CD4-positive, alpha-beta T cell (primary cell): ENCODE results near the gene WDR27. TPM values are rescaled to one million over a fixed set of nuclear protein-coding genes. Genes with fewer than 3 reads are reported as not detected.

Experiments
- ATAC-seq: fragments of 200-7000 bp; cut with Tn5 transposase; one replicate; pipeline ENCODE4 v1.10.0; 2022; ENCODE audit warnings: mild to moderate bottlenecking; ENCODE audit not compliant: poor library complexity
- CTCF ChIA-PET: fragments of 350-600 bp; sonication (Branson Sonifier 250); formaldehyde crosslinking; loops from one replicate; lab custom pipeline; 2021; ENCODE audit warnings: antibody characterized with exemption, inconsistent platforms; lab: Charles Lee
- POLR2A ChIA-PET: fragments of 350-600 bp; sonication (Branson Sonifier 250); formaldehyde crosslinking; loops from one replicate; lab custom pipeline; 2021; ENCODE audit warnings: antibody characterized with exemption, inconsistent platforms; lab: Charles Lee
- DNase-seq, 14 experiments: peaks; one replicate each; pipeline ENCODE4 v3.0.0-alpha.2; 2013 to 2020; ENCODE audit warnings: mixed read lengths in 2 of 14
- H3K27ac ChIP-seq, 2 donors: one replicate each; pipeline versions ENCODE4 v1.5.1 to v1.7.0; 2013; ENCODE audit warnings: low read length in 2 of 2, low read depth in 1 of 2, mild to moderate bottlenecking in 1 of 2
- H3K27me3 ChIP-seq, 2 experiments: 1 replicate in 1 of 2; 2 replicates in 1 of 2; pipeline versions ENCODE4 v1.6.1 to v1.7.0; 2013; ENCODE audit warnings: low read length in 2 of 2, control low read depth in 1 of 2, mild to moderate bottlenecking in 1 of 2, moderate library complexity in 1 of 2; ENCODE audit not compliant: insufficient read depth in 2 of 2, control insufficient read depth in 1 of 2
- H3K36me3 ChIP-seq: one replicate; pipeline ENCODE4 v1.6.1; 2013; ENCODE audit warnings: low read length, control low read depth; ENCODE audit not compliant: insufficient read depth
- H3K4me1 ChIP-seq: one replicate; pipeline ENCODE4 v1.6.1; 2013; ENCODE audit warnings: low read length, control low read depth; ENCODE audit not compliant: insufficient read depth
- H3K4me3 ChIP-seq: one replicate; pipeline ENCODE4 v1.5.1; 2013; ENCODE audit warnings: mild to moderate bottlenecking, low read length, moderate library complexity
- H3K9me3 ChIP-seq, 2 experiments: 1 replicate in 1 of 2; 2 replicates in 1 of 2; pipeline versions ENCODE4 v1.6.1 to v1.7.0; 2013; ENCODE audit warnings: low read length in 2 of 2, mild to moderate bottlenecking in 2 of 2, control low read depth in 1 of 2, moderate library complexity in 1 of 2; ENCODE audit not compliant: control insufficient read depth in 1 of 2, insufficient read depth in 1 of 2
- H3K27ac Mint-ChIP-seq: one replicate; pipeline ENCODE4 v1.8.0; 2020; ENCODE audit warnings: mixed read lengths
- H3K27me3 Mint-ChIP-seq: one replicate; pipeline ENCODE4 v1.8.0; 2021; ENCODE audit warnings: mixed read lengths
- H3K36me3 Mint-ChIP-seq: one replicate; pipeline ENCODE4 v1.8.0; 2021; ENCODE audit warnings: low read depth, mixed read lengths
- H3K4me1 Mint-ChIP-seq: one replicate; pipeline ENCODE4 v1.8.0; 2021; ENCODE audit warnings: low read depth, mixed read lengths
- H3K4me3 Mint-ChIP-seq: one replicate; pipeline ENCODE4 v1.8.0; 2020; ENCODE audit warnings: mild to moderate bottlenecking, mixed read lengths
- H3K9me3 Mint-ChIP-seq: one replicate; pipeline ENCODE4 v1.8.0; 2020; ENCODE audit warnings: mixed read lengths
- CTCF ChIP-seq: fragments of 200-600 bp; IDR thresholded peaks from one replicate; pipeline ENCODE4 v1.8.0; 2022; ENCODE audit warnings: antibody characterized with exemption, mild to moderate bottlenecking
- intact Hi-C, 2 experiments: fragments of 100-400 bp; cut with DNase I in 1 of 2; cut with micrococcal nuclease in 1 of 2; formaldehyde crosslinking; loops; one replicate each; pipeline versions ENCODE4 v1.15.1 to v1.9.0; 2023 to 2025; cut with DNase I, micrococcal nuclease
- total RNA-seq, 174 experiments: library from RNA in 2 of 174; stranded (reverse) in 2 of 174; gene quantifications; one replicate each; pipeline ENCODE4 v1.2.3 and lab custom pipeline; 2021 to 2026

Gene WDR27
- total RNA-seq, 2 experiments from 2014 or later: 22.0 to 23.5 TPM

GRCh38 chr6:169561665-169562064 lies 140.2 kb downstream of the WDR27 start:
- Mint-ChIP-seq H3K4me3 (no peak overlapping the region), H3K4me1 (peaks cover 9% of the 10 kb centered on the region), H3K36me3 (peaks cover 52% of the 10 kb centered on the region), H3K27ac (no peak overlapping the region), H3K27me3 (peaks cover 15% of the 10 kb centered on the region), H3K9me3 (peaks cover 9% of the 10 kb centered on the region)
- Histone ChIP-seq H3K4me3 (no peak overlapping the region), H3K9me3 (peaks cover 0 to 22% of the 10 kb centered on the region in 2 experiments), H3K27ac (no peak overlapping the region), H3K27me3 (no peaks in the 10 kb centered on the region), H3K4me1 (peaks cover 9% of the 10 kb centered on the region), H3K36me3 (no peaks in the 10 kb centered on the region)
- ChIA-PET POLR2A (no interaction called here), CTCF (no interaction called here)
- intact Hi-C loops: no loop called here
- no peak for DNase-seq
- no peak for ATAC-seq
- TF ChIP-seq CTCF: no peak

- TF ChIP-seq CTCF: no peak
- ChIA-PET POLR2A (no interaction called here), CTCF (no interaction called here)
- Mint-ChIP-seq H3K27me3 (peaks cover 19% of the 10 kb centered on the region), H3K36me3 (peaks cover 52% of the 10 kb centered on the region), H3K4me1 (peaks cover 26% of the 10 kb centered on the region), H3K9me3 (peaks cover 9% of the 10 kb centered on the region), H3K4me3 (no peak overlapping the region), H3K27ac (no peak overlapping the region)
- Histone ChIP-seq H3K27me3 (no peaks in the 10 kb centered on the region), H3K27ac (no peak overlapping the region), H3K36me3 (no peaks in the 10 kb centered on the region), H3K4me1 (peaks cover 14% of the 10 kb centered on the region), H3K4me3 (no peak overlapping the region), H3K9me3 (peaks cover 0 to 18% of the 10 kb centered on the region in 2 experiments)
- ATAC-seq: no peak
- intact Hi-C loops: no loop called here
- no peak for DNase-seq
Measured at GRCh38 chr6:169559592-169559991, 142.2 kb downstream of the WDR27 start.

- H3K4me1 ChIP-seq: peaks cover 14% of the 10 kb centered on the region
- POLR2A ChIA-PET: no interaction called here
- no peak overlapping the region for H3K4me3 Mint-ChIP-seq
- intact Hi-C loops: no loop called here
- H3K36me3 ChIP-seq: no peaks in the 10 kb centered on the region
- no peak for ATAC-seq
- no peak overlapping the region for H3K27ac ChIP-seq
- peaks cover 52% of the 10 kb centered on the region for H3K36me3 Mint-ChIP-seq
- peaks cover 9% of the 10 kb centered on the region for H3K9me3 Mint-ChIP-seq
- TF ChIP-seq CTCF: no peak
- peaks cover 0 to 18% of the 10 kb centered on the region in 2 experiments for H3K9me3 ChIP-seq
- peaks cover 26% of the 10 kb centered on the region for H3K4me1 Mint-ChIP-seq
- H3K4me3 ChIP-seq: no peak overlapping the region
- no peaks in the 10 kb centered on the region for H3K27me3 ChIP-seq
- no peak for DNase-seq
- peaks cover 19% of the 10 kb centered on the region for H3K27me3 Mint-ChIP-seq
- H3K27ac Mint-ChIP-seq: no peak overlapping the region
- CTCF ChIA-PET: no interaction called here
Measured at GRCh38 chr6:169558774-169559441, 142.9 kb downstream of the WDR27 start.
